ENCODE results near the gene TINAGL1.

TINAGL1 gene

GRCh38 chr1:31569596-31570173 lies 6.6 kb upstream of the TINAGL1 start:
- DNase-seq, result no peak

- DNase-seq, result no peak
Measured at GRCh38 chr1:31570228-31570627, 6.1 kb upstream of the TINAGL1 start.

GRCh38 chr1:31570906-31571305 lies 5.4 kb upstream of the TINAGL1 start:
- no peak for DNase-seq

- DNase-seq, result no peak
Measured at GRCh38 chr1:31571340-31572295, 4.7 kb upstream of the TINAGL1 start.

GRCh38 chr1:31572323-31573104 lies 3.8 kb upstream of the TINAGL1 start:
- no peak for DNase-seq

DNA sequence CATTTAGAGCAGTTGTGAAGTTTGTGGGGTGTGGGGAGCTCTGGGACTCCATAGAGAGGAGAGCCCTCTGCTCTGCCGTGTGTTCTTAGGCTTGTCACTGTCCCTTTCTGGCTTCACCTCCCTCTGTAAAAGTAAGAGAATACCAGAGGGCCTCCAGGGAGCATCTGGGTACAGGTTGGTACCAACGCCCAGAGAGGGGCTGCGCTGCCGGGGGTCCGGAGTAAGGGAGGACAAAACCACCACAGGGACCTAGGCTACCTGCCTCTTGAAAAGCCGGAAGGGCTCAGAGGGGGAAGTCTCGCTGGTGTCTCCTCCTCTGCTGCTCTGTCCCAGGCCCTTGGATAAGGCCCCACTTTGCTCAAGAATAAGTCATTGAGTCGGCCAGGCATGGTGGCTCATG lies 3.1 kb upstream of the TINAGL1 start:
- DNase-seq, result no peak

- no peak for DNase-seq
Measured at GRCh38 chr1:31574749-31575368, 1.5 kb upstream of the TINAGL1 start.

DNA sequence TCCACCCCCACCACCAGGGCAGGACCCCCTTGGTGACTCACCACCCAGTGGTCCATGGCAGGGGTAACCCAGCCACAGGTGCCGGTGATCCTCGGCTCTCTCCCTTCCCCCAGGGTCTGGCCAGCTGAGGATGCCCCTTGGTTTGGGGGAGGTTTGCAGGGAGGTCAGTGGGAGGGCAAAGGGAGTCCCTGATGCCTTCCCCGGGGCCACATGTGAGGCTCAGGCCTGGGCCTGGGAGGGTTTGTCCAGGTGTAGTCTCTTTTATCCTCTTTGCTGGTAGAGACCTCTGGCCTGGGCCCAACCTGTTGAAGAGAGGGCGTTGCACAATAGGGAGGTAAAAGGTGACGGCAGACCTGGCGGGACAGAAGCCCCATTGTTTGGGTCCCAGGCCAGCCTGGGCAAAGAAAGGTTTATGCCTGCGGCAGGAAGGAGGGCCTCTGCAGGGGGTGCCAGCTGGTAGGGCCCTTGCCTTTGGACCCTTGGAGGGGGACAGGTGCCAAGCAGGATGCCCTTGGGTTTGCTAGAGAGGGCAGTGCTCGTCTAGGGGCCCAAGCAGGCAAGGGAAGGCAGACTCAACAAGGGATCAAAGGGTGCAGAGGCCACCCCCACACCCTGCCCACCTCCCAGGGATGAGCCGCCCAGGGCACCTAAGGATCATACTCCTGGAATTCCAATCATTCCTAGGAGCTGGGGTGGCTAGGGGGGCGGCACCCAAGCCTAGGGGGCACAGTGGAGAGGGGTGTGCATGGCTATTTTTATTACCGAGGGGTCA lies 760 bp upstream of the TINAGL1 start:
- no peak for DNase-seq

DNA sequence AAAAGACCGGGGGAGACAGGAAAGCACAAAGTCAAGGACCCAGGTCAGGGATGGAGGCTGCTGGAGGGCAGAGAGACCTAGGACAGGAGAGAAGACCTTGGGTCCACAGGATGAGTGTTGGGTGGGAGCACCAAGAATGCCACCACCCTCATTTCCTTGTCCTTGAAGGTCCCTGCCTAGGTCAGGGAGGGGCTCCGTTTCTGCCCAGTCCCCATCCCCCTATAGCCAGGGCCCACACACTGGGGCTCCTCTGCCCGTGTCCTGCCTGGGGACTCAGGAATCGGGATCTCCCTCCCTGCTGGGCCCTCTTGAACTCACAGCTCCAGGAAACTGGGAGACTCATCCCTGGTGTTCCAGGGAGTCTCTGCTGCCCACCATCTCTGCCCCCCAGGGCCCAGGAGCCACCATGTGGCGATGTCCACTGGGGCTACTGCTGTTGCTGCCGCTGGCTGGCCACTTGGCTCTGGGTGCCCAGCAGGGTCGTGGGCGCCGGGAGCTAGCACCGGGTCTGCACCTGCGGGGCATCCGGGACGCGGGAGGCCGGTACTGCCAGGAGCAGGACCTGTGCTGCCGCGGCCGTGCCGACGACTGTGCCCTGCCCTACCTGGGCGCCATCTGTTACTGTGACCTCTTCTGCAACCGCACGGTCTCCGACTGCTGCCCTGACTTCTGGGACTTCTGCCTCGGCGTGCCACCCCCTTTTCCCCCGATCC lies 584 bp downstream of the TINAGL1 start:
- no peak for DNase-seq

DNA sequence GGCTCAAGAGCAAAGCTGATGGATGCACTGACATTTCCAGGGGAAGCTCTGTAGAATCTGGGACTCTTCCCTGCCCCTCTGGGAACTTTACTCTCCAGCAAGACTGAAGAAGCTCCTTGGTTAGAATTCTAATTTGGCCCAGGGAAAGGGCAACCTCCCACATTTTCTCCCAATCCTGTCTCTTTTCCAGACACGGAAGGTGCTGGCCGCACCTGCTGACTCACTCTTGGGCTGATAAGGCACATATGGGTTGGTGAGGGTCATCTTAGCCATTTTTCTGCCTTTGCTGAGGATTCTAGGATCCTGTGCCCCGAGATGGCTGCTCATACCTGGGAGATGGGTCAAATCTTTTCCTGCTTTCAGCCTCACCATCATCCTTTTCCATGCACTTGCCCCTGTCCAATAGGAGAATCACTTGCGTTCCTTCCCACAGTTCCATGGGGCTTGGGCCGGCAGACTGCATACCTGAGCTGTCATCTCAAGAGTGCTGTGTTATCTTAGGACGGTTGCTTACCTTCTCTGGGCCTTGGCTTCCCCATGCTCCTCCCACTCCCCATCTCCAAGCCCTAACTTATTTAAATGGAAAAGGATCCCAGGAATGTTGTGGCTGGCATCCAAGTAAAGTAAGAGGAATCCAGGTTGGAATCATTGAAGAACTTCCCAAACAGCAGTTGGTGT lies 1.3 kb downstream of the TINAGL1 start:
- no peak for DNase-seq

GRCh38 chr1:31579374-31579773 lies 3.1 kb downstream of the TINAGL1 start:
- DNase-seq, result no peak

- no peak for DNase-seq
Measured at GRCh38 chr1:31580513-31580870, 4.2 kb downstream of the TINAGL1 start.

DNA sequence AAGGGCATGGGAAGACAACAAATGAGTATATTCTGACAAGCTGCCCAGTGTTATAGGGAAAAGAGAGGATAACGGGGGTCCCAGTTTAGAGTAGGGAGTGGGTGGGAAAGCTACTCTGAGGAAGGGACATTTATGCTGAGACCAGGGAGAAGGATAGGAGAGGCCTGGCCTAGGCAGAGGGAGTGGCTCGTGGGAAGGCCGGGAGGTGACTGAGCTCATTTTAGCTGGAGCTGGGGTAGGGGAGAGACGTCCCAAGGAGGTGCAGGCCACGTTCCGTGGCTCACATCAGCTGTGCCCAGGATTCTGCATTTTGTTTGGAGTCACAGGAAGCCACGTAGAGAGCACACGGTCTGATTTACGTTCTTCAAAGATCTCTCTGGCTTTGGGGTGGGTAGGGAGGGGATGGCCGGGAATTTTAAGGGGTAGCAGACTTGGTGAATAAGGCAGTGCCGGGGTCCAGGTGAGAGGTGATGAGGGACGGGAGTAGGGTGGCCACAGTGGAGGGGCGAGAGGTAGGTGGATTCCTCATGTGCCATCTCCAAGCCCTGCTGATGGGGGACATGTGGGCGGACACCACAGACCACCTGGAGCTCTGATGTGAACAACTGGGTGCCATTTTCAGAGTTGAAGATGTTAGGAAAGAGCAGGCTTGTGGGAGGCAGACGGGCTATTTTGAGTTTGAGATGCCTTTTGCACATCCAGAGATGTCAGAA lies 4.7 kb downstream of the TINAGL1 start:
- DNase-seq, result no peak

DNA sequence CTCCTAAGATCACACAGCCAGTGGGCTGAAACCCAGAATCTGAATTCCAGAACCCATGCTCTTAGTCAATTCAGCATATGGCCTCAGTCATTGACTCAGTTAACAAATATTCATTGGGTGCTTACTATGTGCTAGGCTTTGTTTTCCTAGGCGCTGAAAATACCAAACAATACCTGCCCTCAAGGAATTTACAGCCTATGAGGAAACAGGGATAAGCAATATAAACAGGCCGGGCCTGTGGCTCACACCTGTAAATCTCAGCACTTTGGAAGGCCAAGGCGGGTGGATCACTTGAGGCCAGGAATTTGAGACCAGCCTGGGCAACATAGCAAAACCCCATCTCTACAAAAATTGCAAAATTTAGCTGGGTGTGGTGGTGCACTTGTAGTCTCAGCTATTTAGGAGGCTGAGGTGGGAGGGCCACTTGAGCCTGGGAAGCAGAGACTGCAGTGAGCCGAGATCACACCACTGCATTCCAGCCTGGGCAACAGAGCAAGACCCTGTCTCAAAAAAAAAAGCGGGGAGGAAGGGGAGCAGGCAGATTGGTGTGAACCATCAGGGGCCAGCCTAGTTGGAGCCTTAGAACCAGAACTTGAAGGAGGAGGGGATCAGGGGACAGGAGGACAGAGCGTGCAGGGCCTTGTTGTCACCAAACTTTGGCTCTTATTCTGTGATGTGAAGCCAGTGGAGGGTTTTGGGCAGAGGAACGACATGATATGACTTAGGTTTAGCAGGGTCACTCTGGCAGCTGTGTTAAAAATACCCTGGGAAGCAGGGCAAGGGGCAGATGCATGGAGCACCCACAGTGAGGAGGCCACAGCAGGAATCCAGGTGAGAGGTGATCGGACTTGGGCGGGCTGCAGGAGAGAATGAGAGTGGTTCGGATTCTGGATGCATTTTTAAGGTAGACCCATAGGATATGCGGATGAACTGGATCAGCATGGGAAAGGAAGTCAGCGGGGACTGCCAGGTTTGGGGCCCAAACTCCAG lies 5.8 kb downstream of the TINAGL1 start:
- DNase-seq, result no peak

DNA sequence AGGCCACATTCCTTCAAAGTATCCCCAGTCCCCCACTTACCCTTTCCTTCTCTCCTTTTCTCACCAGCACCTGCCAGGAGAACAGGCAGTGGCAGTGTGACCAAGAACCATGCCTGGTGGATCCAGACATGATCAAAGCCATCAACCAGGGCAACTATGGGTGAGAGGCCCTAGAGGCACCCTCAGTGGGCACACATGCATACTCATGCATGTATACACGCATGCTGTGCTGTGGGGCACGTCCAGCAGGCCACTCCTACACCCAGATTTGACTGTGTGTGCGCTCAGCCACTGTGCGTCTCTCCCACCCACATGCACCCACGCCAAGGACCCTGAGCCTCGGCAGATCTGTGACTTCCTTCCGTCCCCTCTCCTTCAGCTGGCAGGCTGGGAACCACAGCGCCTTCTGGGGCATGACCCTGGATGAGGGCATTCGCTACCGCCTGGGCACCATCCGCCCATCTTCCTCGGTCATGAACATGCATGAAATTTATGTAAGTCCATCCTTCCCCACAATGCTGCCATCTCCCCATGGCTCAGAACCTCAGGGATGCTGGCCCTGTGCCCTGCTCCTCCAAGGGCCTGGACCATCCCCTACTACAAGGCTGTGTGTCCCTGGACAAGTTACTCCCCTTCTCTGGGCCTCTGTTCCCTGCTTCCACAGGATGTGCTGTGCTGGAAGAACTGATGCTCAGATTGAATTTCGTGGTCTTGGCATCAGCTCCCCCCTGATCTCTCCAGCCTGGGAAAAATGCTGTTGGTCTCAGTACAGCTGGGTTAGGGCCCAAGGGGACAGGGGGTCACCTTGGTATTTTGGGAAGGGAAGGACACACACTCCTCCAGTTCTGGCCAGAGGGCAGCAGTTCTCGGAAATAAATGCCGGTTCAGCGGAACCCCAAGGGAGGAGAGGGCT lies 7.0 kb downstream of the TINAGL1 start:
- DNase-seq, result no peak

- no peak for DNase-seq
Measured at GRCh38 chr1:31583995-31584868, 7.9 kb downstream of the TINAGL1 start.

All from NCI-H1048 (cell line).